Nucleus accumbens (tissue), 56 donors: ENCODE measurements around the gene OR10H1.
"Not testable (repeated sequence)": the region's sequence is repeated elsewhere in the genome, so short reads cannot be mapped to it uniquely, and the experiment has no call there.

ENCODE experiments used
- DNase-seq, 56 donors: peaks; one replicate each; lab custom pipeline; 2025; lab: John Stamatoyannopoulos, UW

Gene OR10H1

GRCh38 chr19:15776991-15777970 is 38.2 kb downstream of the OR10H1 start:
- no peak for DNase-seq

GRCh38 chr19:15776264-15776663 is 39.2 kb downstream of the OR10H1 start:
- DNase-seq = no peak

GRCh38 chr19:15775249-15775648 is 40.2 kb downstream of the OR10H1 start:
- DNase-seq = no peak

- DNase-seq = not testable (repeated sequence)
These were observed 41.3 kb downstream of the OR10H1 start for GRCh38 chr19:15774159-15774558.

- DNase-seq = no peak
These were observed 45.9 kb downstream of the OR10H1 start for GRCh38 chr19:15769586-15769985.

GRCh38 chr19:15759962-15760565 is 55.4 kb downstream of the OR10H1 start:
- DNase-seq = no peak

- no peak for DNase-seq
These were observed 57.1 kb downstream of the OR10H1 start for GRCh38 chr19:15758379-15758778.
